Caco-2 (cell line): Measurements from ENCODE around the gene GPC5. TPM values are rescaled to one million over a fixed set of nuclear protein-coding genes. Genes with fewer than 3 reads are reported as not detected.

ENCODE experiments used
- BruUV-seq: library from RNA; stranded (reverse); fragments of 400-500 nt; replicated peaks from 2 replicates; lab custom pipeline; 2021; lab: Mats Ljungman, UMichigan
- CTCF ChIA-PET: fragments of 300-600 bp; sonication (Branson Sonifier 250); formaldehyde crosslinking; loops from one replicate; lab custom pipeline; 2022; ENCODE audit warnings: antibody characterized with exemption; lab: Charles Lee
- POLR2A ChIA-PET: fragments of 300-600 bp; sonication (Branson Sonifier 250); formaldehyde crosslinking; loops from one replicate; lab custom pipeline; 2022; ENCODE audit warnings: antibody characterized with exemption; lab: Charles Lee
- DNase-seq, 2 experiments: peaks; one replicate each; pipeline versions ENCODE4 v3.0.0 to v3.0.0-alpha.2; 2020 to 2022
- H3K27me3 ChIP-seq: replicated peaks from 2 replicates; pipeline ENCODE4 v1.6.0; 2011; ENCODE audit warnings: low read length; ENCODE audit not compliant: control insufficient read depth, insufficient read depth
- H3K36me3 ChIP-seq: 2 replicates; pipeline ENCODE4 v1.5.1; 2011; ENCODE audit warnings: low read length; ENCODE audit not compliant: control insufficient read depth, insufficient read depth
- H3K4me1 ChIP-seq: fragments of 250-450 bp; sonication (Bioruptor Pico); 2 replicates; pipeline ENCODE4 v1.5.1; 2020; ENCODE audit warnings: mild to moderate bottlenecking
- H3K4me3 ChIP-seq: 2 replicates; pipeline ENCODE4 v1.5.1; 2011; ENCODE audit warnings: low read depth, mild to moderate bottlenecking, control low read depth, low read length
- H3K9me3 ChIP-seq: fragments of 250-450 bp; sonication (Bioruptor Pico); 2 replicates; pipeline ENCODE4 v1.5.1; 2020; ENCODE audit warnings: mild to moderate bottlenecking, moderate library complexity
- H3K27ac Mint-ChIP-seq: one replicate; pipeline ENCODE4 v1.8.0; 2022; ENCODE audit warnings: mixed read lengths; ENCODE audit not compliant: unreplicated experiment
- H3K27me3 Mint-ChIP-seq: one replicate; pipeline ENCODE4 v1.8.0; 2022; ENCODE audit warnings: mixed read lengths; ENCODE audit not compliant: insufficient read depth, unreplicated experiment
- H3K36me3 Mint-ChIP-seq: one replicate; pipeline ENCODE4 v1.8.0; 2022; ENCODE audit warnings: mild to moderate bottlenecking, mixed read lengths; ENCODE audit not compliant: insufficient read depth, unreplicated experiment
- H3K4me1 Mint-ChIP-seq: one replicate; pipeline ENCODE4 v1.8.0; 2022; ENCODE audit warnings: low read depth, mixed read lengths; ENCODE audit not compliant: unreplicated experiment
- H3K4me3 Mint-ChIP-seq: one replicate; pipeline ENCODE4 v1.8.0; 2022; ENCODE audit warnings: mild to moderate bottlenecking, moderate library complexity, mixed read lengths; ENCODE audit not compliant: unreplicated experiment
- H3K9me3 Mint-ChIP-seq: one replicate; pipeline ENCODE4 v1.8.0; 2022; ENCODE audit warnings: mixed read lengths; ENCODE audit not compliant: unreplicated experiment
- CTCF ChIP-seq, 2 experiments: fragments of 200-600 bp in 1 of 2; IDR thresholded peaks; 1 replicate in 1 of 2; 2 replicates in 1 of 2; pipeline versions ENCODE4 v1.5.1 to v1.8.0; 2011 to 2022; ENCODE audit warnings: antibody characterized with exemption in 1 of 2, control low read depth in 1 of 2, inconsistent platforms in 1 of 2, low read depth in 1 of 2, low read length in 1 of 2, mild to moderate bottlenecking in 1 of 2, moderate library complexity in 1 of 2; ENCODE audit not compliant: insufficient read depth in 1 of 2, severe bottlenecking in 1 of 2, unreplicated experiment in 1 of 2
- intact Hi-C: fragments of 100-400 bp; cut with micrococcal nuclease; formaldehyde crosslinking; loops from one replicate; pipeline ENCODE4 v1.10.0; 2022; ENCODE audit not compliant: unreplicated experiment
- total RNA-seq: library from RNA; stranded (reverse); gene quantifications from 2 replicates; pipeline ENCODE4 v1.2.3, GENCODE V29; 2022

The GPC5 gene
- total RNA-seq, 1 experiment from 2014 or later: 4.1 TPM

- no peaks in the 10 kb centered on the region for H3K9me3 ChIP-seq
- Mint-ChIP-seq H3K27ac (no peak overlapping the region), H3K27me3 (no peaks in the 10 kb centered on the region), H3K4me1 (no peaks in the 10 kb centered on the region), H3K36me3 (no peaks in the 10 kb centered on the region), H3K9me3 (no peaks in the 10 kb centered on the region), H3K4me3 (no peak overlapping the region)
- POLR2A ChIA-PET: no interaction called here
- no TSS peak for BruUV-seq
- no peak overlapping the region for H3K4me3 ChIP-seq
- no peak for TF ChIP-seq CTCF (IDR thresholded peaks at IDR 0.05; ENCODE audit: insufficient read depth in 1 of 2, low read depth in 1 of 2, low read length in 1 of 2, severe bottlenecking in 1 of 2, unreplicated experiment in 1 of 2)
- CTCF ChIA-PET: no interaction called here
- intact Hi-C loops: no loop called here
- H3K27me3 ChIP-seq: no peaks in the 10 kb centered on the region
- H3K4me1 ChIP-seq: no peaks in the 10 kb centered on the region
- no peak for DNase-seq
- H3K36me3 ChIP-seq: no peaks in the 10 kb centered on the region
Observed at GRCh38 chr13:91701975-91702374, 303.6 kb downstream of the GPC5 start.

GRCh38 chr13:91702411-91702810 is 304.0 kb downstream of the GPC5 start:
- Mint-ChIP-seq H3K4me3 (no peak overlapping the region), H3K4me1 (no peaks in the 10 kb centered on the region), H3K27ac (no peak overlapping the region), H3K9me3 (no peaks in the 10 kb centered on the region), H3K27me3 (no peaks in the 10 kb centered on the region), H3K36me3 (no peaks in the 10 kb centered on the region)
- Histone ChIP-seq H3K9me3 (no peaks in the 10 kb centered on the region), H3K27me3 (no peaks in the 10 kb centered on the region), H3K4me1 (no peaks in the 10 kb centered on the region), H3K36me3 (no peaks in the 10 kb centered on the region), H3K4me3 (no peak overlapping the region)
- no peak for TF ChIP-seq CTCF (IDR thresholded peaks at IDR 0.05; ENCODE audit: insufficient read depth in 1 of 2, low read depth in 1 of 2, low read length in 1 of 2, severe bottlenecking in 1 of 2, unreplicated experiment in 1 of 2)
- intact Hi-C loops: no loop called here
- DNase-seq: no peak
- BruUV-seq: no TSS peak
- POLR2A ChIA-PET: no interaction called here
- CTCF ChIA-PET: no interaction called here

GRCh38 chr13:91704398-91704797 is 306.0 kb downstream of the GPC5 start:
- Mint-ChIP-seq H3K27ac (no peak overlapping the region), H3K27me3 (no peaks in the 10 kb centered on the region), H3K9me3 (no peaks in the 10 kb centered on the region), H3K36me3 (no peaks in the 10 kb centered on the region), H3K4me3 (no peak overlapping the region), H3K4me1 (no peaks in the 10 kb centered on the region)
- no peak for DNase-seq
- no peaks in the 10 kb centered on the region for H3K4me1 ChIP-seq
- ChIA-PET CTCF (no interaction called here), POLR2A (no interaction called here)
- BruUV-seq: no TSS peak
- H3K9me3 ChIP-seq: no peaks in the 10 kb centered on the region
- no peak for TF ChIP-seq CTCF (IDR thresholded peaks at IDR 0.05; ENCODE audit: insufficient read depth in 1 of 2, low read depth in 1 of 2, low read length in 1 of 2, severe bottlenecking in 1 of 2, unreplicated experiment in 1 of 2)
- intact Hi-C loops: no loop called here
- no peak overlapping the region for H3K4me3 ChIP-seq
- H3K36me3 ChIP-seq: no peaks in the 10 kb centered on the region
- no peaks in the 10 kb centered on the region for H3K27me3 ChIP-seq
